Mucosa of descending colon (tissue), 3 donors: ENCODE measurements around the gene CMC2. TPM values are rescaled to one million over a fixed set of nuclear protein-coding genes. Genes with fewer than 3 reads are reported as not detected.
A peak's percentile ranks its signal among the peaks of the same experiment; 100 is the strongest.

Experiments
- ATAC-seq: fragments of 200-7000 bp; cut with Tn5 transposase; one replicate; pipeline ENCODE4 v1.9.1; 2020; ENCODE audit warnings: mild to moderate bottlenecking, moderate library complexity
- DNase-seq, 3 donors: peaks; one replicate each; pipeline ENCODE4 v3.0.0-alpha.2; 2020
- H3K36me3 ChIP-seq: fragments of 200-600 bp; one replicate; pipeline ENCODE4 v1.8.0; 2021; ENCODE audit warnings: low read depth, mild to moderate bottlenecking
- H3K4me1 ChIP-seq: fragments of 200-600 bp; one replicate; pipeline ENCODE4 v1.8.0; 2021; ENCODE audit warnings: low read depth, mild to moderate bottlenecking
- H3K4me3 ChIP-seq: fragments of 200-600 bp; one replicate; pipeline ENCODE4 v1.8.0; 2021; ENCODE audit warnings: mild to moderate bottlenecking
- H3K9me3 ChIP-seq: fragments of 200-600 bp; one replicate; pipeline ENCODE4 v1.8.0; 2021; ENCODE audit warnings: mild to moderate bottlenecking
- intact Hi-C, 2 donors: fragments of 100-400 bp; cut with DNase I in 1 of 2; cut with micrococcal nuclease in 1 of 2; formaldehyde crosslinking; loops; one replicate each; pipeline versions ENCODE4 v1.11.0 to v1.11.1; 2022; cut with DNase I, micrococcal nuclease
- total RNA-seq, 3 donors: library from RNA; stranded (reverse); fragmentation: NEBNext Ultra II Directional in 2 of 3; extraction: Animal tissue kit (Norgen Biotek cat#: 25700) in 2 of 3; gene quantifications; one replicate each; pipeline versions ENCODE4 v1.2.1 to v1.2.4, GENCODE V29; 2021 to 2023
- TF ChIP-seq, protein P1 (sequence below): fragments of 200-600 bp; IDR thresholded peaks from one replicate; pipeline ENCODE4 v1.8.0; 2022; ENCODE audit warnings: antibody characterized with exemption, mild to moderate bottlenecking
- donor health status: DM: no; HTN: no; CAD: no; lungs with moderate emphysema.
- donor health status: DM: no; HTN: no; CAD: no.
- donor health status: DM: no; HTN: yes; CAD: no.

CMC2 gene
- total RNA-seq, 3 donors from 2014 or later = 42.1 to 52.7 (median 51.9) TPM

DNA sequence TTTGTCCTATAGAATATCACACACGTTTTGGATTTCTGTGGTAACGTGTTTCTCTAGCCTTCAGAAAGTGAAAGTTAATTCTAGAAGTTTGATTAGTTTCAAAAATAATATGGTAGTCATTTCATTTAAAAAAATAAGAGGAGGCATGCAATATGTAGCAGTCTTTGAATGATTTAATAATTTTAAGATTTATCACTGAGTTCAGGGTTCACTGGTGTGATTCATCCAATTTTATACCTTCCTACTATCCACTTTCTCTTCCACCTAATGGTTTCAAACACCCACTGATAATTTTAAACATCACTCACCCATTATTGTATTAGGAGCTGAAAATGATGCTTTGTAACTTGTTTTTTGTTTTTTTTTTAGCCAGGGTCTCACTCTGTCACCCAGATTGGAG is 42.3 kb downstream of the CMC2 start:
- H3K4me3 ChIP-seq = no peak overlapping the region
- no peak for DNase-seq

DNA sequence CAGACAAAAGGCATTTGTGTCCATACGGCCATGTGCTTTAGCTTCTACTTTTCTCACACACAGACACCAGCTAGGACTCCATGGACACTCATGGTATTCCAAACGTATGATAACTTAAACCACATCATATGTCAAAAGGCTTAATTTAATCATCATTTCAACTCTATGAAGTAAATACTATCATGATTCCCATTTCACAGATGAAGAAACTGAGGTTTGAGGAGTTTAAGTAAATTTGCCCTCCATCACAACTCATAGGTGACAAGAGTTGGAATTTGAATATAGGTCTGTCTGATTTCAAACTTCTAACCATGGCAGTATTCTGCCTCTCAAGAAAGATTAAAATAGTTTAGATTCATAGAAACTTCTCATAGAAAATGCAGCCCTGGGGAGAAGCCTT is 43.8 kb downstream of the CMC2 start:
- no peak for DNase-seq
- TF ChIP-seq, protein P1, sequence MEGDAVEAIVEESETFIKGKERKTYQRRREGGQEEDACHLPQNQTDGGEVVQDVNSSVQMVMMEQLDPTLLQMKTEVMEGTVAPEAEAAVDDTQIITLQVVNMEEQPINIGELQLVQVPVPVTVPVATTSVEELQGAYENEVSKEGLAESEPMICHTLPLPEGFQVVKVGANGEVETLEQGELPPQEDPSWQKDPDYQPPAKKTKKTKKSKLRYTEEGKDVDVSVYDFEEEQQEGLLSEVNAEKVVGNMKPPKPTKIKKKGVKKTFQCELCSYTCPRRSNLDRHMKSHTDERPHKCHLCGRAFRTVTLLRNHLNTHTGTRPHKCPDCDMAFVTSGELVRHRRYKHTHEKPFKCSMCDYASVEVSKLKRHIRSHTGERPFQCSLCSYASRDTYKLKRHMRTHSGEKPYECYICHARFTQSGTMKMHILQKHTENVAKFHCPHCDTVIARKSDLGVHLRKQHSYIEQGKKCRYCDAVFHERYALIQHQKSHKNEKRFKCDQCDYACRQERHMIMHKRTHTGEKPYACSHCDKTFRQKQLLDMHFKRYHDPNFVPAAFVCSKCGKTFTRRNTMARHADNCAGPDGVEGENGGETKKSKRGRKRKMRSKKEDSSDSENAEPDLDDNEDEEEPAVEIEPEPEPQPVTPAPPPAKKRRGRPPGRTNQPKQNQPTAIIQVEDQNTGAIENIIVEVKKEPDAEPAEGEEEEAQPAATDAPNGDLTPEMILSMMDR = no peak
- intact Hi-C loops = no loop called here
- H3K4me1 ChIP-seq = no peaks in the 10 kb centered on the region
- H3K4me3 ChIP-seq = no peak overlapping the region
- H3K9me3 ChIP-seq = peaks cover 26% of the 10 kb centered on the region
- no peak for ATAC-seq
- no peaks in the 10 kb centered on the region for H3K36me3 ChIP-seq

More for the DNA sequence above, 42.3 kb downstream of the CMC2 start:
- no peaks in the 10 kb centered on the region for H3K36me3 ChIP-seq
- ATAC-seq = no peak
- H3K4me1 ChIP-seq = no peaks in the 10 kb centered on the region
- peaks cover 12% of the 10 kb centered on the region for H3K9me3 ChIP-seq
- intact Hi-C loops = no loop called here
- TF ChIP-seq, protein P1 = no peak

DNA sequence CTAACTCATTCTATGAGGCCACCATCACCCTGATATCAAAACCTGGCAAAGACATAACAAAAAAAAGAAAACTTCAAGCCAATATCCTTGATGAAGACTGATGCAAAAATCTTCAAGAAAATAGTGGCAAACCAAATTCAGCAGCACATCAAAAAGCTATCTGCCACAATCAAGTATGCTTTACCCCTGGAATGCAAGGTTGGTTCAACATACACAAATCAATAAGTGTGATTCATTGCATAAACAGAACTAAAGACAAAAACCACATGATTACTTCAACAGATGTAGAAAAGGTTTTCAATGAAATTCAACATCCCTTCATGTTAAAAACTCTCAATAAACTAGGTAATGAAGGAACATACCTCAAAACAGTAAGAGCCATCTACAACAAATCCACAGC is 48.4 kb downstream of the CMC2 start:
- DNase-seq = no peak

DNA sequence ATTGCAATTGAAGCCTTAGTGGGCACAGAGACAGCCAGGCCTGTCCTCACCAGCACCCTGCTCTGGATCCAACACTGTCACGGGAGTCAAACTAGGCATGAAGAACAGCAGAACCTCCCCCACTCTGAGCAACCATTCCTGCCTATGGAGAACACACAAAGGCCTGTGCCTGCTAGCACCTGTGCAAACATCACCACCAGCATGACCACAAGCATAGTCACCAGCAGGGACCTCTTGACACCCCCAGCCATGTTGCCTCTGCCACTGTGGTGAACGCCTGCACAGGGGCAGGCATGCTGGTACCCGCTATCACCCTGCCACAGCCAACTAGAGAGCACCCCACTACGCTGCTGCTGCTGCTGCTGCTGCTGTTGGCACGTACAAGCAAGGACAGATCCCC is 51.7 kb downstream of the CMC2 start:
- DNase-seq (no peak), ATAC-seq (no peak)
- TF ChIP-seq, protein P1 = no peak
- intact Hi-C loops = no loop called here
- peaks cover 26% of the 10 kb centered on the region for H3K9me3 ChIP-seq
- H3K4me3 ChIP-seq = no peak overlapping the region
- no peaks in the 10 kb centered on the region for H3K4me1 ChIP-seq
- H3K36me3 ChIP-seq = no peaks in the 10 kb centered on the region

More for the DNA sequence above, 48.4 kb downstream of the CMC2 start:
- ATAC-seq = no peak
- Histone ChIP-seq H3K4me3 (no peak overlapping the region), H3K9me3 (peaks cover 32% of the 10 kb centered on the region), H3K4me1 (no peaks in the 10 kb centered on the region), H3K36me3 (no peaks in the 10 kb centered on the region)
- TF ChIP-seq, protein P1 = no peak
- intact Hi-C loops = no loop called here

DNA sequence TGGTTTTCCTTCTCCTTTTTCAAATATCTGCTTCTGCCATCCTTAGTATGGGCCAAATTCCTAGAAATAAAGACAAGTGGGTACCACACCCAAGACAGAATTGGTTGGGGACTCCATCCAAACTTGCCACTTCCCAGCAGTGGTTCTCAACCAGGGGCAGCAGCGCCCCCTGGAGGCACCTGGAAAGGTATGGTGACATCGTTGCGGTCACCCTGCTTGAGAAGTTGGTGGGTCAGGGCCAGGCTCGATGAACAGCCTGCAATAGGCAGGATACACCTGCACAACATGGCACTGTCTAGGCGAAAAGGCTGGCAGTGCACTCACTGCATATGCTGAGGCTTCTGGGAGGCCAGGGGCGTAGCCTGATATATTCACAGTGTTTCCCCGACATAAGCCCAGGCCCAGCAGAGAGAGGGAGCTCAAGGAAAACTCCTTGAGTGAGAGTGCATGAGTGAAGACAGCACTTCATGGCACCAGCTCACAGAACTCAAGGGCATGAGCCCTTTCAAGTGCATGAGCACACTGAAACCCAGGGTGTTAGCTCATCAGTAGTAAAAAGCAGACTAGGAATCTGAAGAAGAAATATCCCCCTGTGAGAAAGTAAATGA is 57.7 kb downstream of the CMC2 start:
- ATAC-seq (peak; percentile 78), DNase-seq (peak; percentile 57 to 72 (median 62))
- H3K9me3 ChIP-seq = no peaks in the 10 kb centered on the region
- TF ChIP-seq, protein P1 = peak; percentile 53
- no peak overlapping the region for H3K4me3 ChIP-seq
- no peaks in the 10 kb centered on the region for H3K36me3 ChIP-seq
- intact Hi-C loops = no loop called here
- no peaks in the 10 kb centered on the region for H3K4me1 ChIP-seq
